Stimulated activated CD8-positive, alpha-beta memory T cell treated with anti-CD3 and anti-CD28 coated beads, Interleukin-7, amount 100 ng/mL, for 24 hours (primary cell): ENCODE data around the gene ATP8B2.
A peak's percentile ranks its signal among the peaks of the same experiment; 100 is the strongest.
"Not testable (repeated sequence)": the region's sequence is repeated elsewhere in the genome, so short reads cannot be mapped to it uniquely, and the experiment has no call there.

ENCODE experiments used
- DNase-seq: peaks from one replicate; pipeline ENCODE4 v3.0.0-alpha.2; 2020; ENCODE audit warnings: low read depth

ATP8B2 gene

GRCh38 chr1:154347961-154348360 is 22.6 kb downstream of the ATP8B2 start:
- DNase-seq: no peak

- DNase-seq: no peak
Observed at GRCh38 chr1:154348429-154349076, 23.2 kb downstream of the ATP8B2 start.

- DNase-seq: no peak
Observed at GRCh38 chr1:154349121-154349520, 23.8 kb downstream of the ATP8B2 start.

GRCh38 chr1:154350383-154350782 is 25.1 kb downstream of the ATP8B2 start:
- DNase-seq: no peak

- no peak for DNase-seq
Observed at GRCh38 chr1:154351363-154352068, 26.2 kb downstream of the ATP8B2 start.

GRCh38 chr1:154352245-154352580 is 26.9 kb downstream of the ATP8B2 start:
- DNase-seq: no peak

- no peak for DNase-seq
Observed at GRCh38 chr1:154352581-154353459, 27.5 kb downstream of the ATP8B2 start.

- DNase-seq: no peak
Observed at GRCh38 chr1:154353460-154353904, 28.2 kb downstream of the ATP8B2 start.

- DNase-seq: no peak
Observed at GRCh38 chr1:154353966-154354365, 28.6 kb downstream of the ATP8B2 start.

GRCh38 chr1:154358519-154358918 is 33.2 kb downstream of the ATP8B2 start:
- no peak for DNase-seq

- DNase-seq: no peak
Observed at GRCh38 chr1:154360288-154360687, 35.0 kb downstream of the ATP8B2 start.

- not testable (repeated sequence) for DNase-seq
Observed at GRCh38 chr1:154360881-154361280, 35.6 kb downstream of the ATP8B2 start.

- DNase-seq: no peak
Observed at GRCh38 chr1:154361357-154361756, 36.0 kb downstream of the ATP8B2 start.

GRCh38 chr1:154371436-154371835 is 46.1 kb downstream of the ATP8B2 start:
- DNase-seq: no peak

GRCh38 chr1:154373777-154374357 is 48.5 kb downstream of the ATP8B2 start:
- not testable (repeated sequence) for DNase-seq

- no peak for DNase-seq
Observed at GRCh38 chr1:154379301-154379700, 54.0 kb downstream of the ATP8B2 start.

- no peak for DNase-seq
Observed at GRCh38 chr1:154384650-154385489, 59.5 kb downstream of the ATP8B2 start.

GRCh38 chr1:154386643-154387352 is 61.5 kb downstream of the ATP8B2 start:
- DNase-seq: peak; percentile 67

- no peak for DNase-seq
Observed at GRCh38 chr1:154391086-154391770, 65.9 kb downstream of the ATP8B2 start.

GRCh38 chr1:154398141-154398540 is 72.8 kb downstream of the ATP8B2 start:
- no peak for DNase-seq
